Forelimb muscle (tissue), 1 donor: ENCODE measurements around the gene DPY19L3. TPM values are rescaled to one million over a fixed set of nuclear protein-coding genes. Genes with fewer than 3 reads are reported as not detected.
"Not testable (repeated sequence)": the region's sequence is repeated elsewhere in the genome, so short reads cannot be mapped to it uniquely, and the experiment has no call there.

Experiments used
- DNase-seq: peaks from one replicate; pipeline ENCODE4 v3.0.0-alpha.2; 2013; ENCODE audit warnings: low read depth
- polyA plus RNA-seq: library from polyadenylated mRNA; unstranded; fragments of 120-200 nt; gene quantifications from one replicate; pipeline ENCODE4 v1.2.1, GENCODE V29; 2013; ENCODE audit not compliant: insufficient read length

Gene DPY19L3
- polyA plus RNA-seq, 1 donor, result 23.3 TPM

GRCh38 chr19:32512498-32512897 lies 106.9 kb downstream of the DPY19L3 start:
- DNase-seq, result not testable (repeated sequence)

DNA sequence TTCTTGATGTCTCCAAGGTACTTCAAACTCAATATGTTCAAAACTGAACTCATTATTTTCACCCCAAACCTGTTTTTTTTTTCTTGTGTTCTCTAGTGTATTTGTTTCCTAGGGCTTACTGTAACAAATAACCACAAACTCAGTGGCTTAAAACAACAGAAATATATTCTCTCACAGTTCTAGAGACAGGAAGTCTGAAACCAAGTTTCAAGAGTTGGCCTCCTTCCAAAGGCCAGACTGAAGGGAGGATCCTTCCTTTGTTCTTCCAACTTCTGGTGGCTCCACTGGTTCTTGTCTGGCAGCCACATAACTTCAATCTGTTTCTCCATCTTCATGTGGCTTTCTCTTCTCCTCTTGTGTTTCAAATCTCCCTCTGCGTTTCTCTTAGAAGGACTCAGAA lies 113.5 kb downstream of the DPY19L3 start:
- DNase-seq, result no peak

DNA sequence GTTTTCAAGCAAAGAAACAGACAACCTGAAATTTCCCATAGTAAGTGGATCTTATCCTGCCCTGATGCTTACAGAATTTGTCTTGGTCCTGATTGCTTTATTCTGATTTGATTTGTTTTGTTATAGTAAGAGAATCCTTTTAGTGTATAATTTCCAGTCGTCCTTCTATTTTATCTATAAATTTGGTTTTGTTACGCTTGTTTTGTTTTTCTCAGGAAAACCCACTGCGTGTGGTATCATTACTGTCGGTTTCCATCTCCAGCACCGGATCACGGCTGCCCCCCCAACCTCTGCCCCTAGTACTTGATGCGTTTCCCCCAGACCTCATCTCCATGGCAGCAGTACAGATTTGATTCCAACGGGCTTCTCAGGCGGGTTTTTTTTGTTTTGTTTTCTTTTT lies 117.4 kb downstream of the DPY19L3 start:
- no peak for DNase-seq

DNA sequence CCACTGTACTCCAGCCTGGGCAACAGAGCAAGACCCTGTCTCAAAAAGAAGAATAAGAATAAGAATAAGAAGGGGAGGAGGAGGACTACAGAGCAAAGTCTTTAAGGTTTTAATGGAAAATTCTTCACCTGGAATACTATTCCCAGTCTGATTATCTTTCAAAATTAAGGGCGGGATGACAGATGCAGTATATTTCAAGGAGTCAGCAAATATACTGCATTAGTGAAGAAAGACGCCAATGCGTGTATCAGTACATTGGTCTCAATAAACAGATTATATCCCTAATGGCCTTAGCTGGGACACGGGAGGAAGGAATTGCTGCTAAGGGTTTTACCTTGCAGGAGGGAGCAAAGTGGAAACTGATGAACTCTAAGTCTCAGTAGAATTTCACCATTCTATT lies 121.3 kb downstream of the DPY19L3 start:
- DNase-seq, result no peak

DNA sequence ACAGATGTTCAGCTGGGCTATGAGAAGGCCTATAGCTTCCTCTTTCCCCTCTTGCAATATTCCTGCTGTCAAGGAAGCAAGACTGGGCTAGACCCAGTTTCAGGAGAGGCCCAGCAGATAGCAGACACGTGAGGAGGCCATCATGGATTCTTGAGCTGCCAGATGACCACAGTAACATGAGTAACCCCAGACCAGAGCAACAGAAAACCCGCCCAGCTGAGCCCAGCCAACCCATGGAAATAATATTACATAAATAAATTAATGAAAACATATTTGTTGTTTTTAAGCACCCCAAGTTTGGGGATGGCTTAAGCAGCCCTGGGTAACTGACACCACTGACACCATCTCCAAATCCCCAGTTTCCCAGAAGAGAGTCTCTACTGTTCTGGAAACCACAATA lies 125.2 kb downstream of the DPY19L3 start:
- DNase-seq, result no peak

GRCh38 chr19:32532233-32532632 lies 126.7 kb downstream of the DPY19L3 start:
- DNase-seq, result no peak

Other genes with a start within 250 kb of the DPY19L3 start
- gene ZNF507, start 60.2 kb upstream of the DPY19L3 start, polyA plus RNA-seq, result 16.3 TPM
- gene PDCD5, start 175.4 kb downstream of the DPY19L3 start, polyA plus RNA-seq, result 138 TPM